ENCODE results near the gene NINJ1.
A peak's percentile ranks its signal among the peaks of the same experiment; 100 is the strongest.
"Not testable (repeated sequence)": the region's sequence is repeated elsewhere in the genome, so short reads cannot be mapped to it uniquely, and the experiment has no call there.

Gene NINJ1

GRCh38 chr9:93159601-93160471, 25.8 kb upstream of the NINJ1 start:
- peak; percentile 50 for DNase-seq (ENCODE audit: low read depth)

- no peak for DNase-seq (ENCODE audit: low read depth)
Measured at GRCh38 chr9:93156475-93157008, 22.5 kb upstream of the NINJ1 start.

DNA sequence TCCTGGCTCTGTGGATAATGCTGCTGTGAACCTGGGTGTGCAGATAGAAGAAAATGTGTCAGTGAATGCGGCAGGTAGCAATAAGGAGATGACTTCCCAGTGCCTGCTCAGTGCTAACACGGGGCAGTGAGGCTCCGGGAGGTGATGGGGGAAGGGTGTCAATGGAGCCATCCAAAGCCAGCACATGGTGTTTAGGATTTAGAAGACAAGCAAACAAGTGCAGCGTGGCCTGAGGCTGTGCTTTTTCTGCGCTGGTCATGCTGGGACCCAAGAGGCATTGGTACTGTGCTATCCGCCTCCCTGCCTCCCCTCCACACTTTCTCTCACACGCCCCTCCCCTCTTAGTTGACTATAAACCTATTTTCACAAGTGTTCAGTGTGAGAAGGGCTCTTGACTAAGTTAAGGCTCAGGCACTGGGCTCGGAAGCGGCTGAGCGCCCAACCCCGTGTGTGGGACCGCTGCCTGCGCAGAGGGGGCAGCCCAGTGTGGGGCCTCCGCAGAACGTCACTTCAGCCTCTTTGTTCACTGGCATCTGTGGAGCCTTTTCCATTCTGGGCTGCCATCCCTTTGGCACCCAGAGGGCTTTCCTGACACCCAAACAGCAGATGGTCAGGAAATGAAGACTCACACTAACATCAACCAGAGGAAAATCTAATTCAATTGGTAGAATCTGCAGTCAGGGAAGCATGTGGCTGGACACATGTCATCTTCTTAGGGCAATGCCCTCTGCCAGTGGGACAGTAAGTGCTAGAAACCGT, 21.8 kb upstream of the NINJ1 start:
- no peak for DNase-seq (ENCODE audit: low read depth)

DNA sequence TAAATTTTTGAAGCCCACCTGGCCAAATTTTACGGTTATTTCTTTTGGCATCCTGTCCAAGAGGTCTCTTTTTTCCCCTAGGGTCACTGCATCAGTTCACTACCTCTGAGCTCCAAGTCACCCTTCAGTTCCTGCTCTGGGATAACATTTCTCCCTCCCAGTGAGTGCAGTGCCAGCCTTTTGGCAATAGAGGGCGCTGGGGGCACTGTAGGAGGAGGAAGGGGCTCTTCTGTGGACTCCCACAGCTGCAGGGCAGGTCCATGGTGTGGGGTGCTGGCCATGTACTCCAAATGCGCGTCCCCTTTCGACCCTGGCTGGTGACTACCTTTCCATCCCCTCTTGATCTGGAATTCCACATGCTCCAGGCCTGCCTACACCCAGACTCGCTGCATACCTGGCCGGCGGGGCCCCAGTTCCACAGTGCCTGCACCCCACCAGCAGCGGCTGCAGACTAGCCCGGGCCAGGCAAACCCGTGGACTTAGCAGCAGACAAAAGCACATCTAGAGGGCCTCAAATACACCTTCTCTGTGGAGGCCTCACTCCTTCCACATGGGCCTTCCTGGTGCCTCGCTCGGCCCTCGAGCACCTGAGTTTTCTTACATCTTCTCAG, 20.3 kb upstream of the NINJ1 start:
- DNase-seq (ENCODE audit: low read depth): no peak

DNA sequence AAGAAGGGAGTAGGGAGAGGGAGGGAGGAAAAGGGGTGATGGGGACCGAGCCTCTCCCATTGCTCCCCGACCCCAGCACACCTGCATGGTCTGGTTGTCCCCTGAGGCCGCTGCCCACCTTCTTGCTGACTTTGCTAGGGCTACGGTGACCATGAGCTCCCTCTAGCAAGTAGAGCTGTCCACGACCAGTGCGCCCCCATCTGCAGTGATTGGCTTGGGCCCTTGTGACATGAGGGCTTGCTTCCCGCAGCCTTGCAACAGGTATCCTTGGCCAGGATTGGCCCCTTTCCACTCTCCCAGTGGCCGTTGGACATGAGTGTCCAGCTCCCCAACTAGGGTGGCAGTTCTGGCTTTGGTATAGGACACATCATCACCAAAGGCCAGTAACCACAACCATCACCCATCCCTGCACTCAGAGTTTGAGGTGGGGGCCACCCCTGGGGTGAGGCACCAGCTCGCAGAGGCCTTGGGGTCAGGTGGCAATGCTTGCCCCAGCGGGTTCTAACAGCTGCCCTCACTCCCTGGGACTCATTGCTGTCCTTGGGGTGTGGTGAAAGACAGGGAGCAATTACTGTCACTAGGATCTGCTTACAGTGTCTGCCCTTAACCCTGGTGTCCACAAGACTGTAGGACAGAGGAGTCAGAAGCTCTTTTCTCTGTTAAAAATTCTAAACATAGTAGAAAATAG, 17.2 kb upstream of the NINJ1 start:
- no peak for DNase-seq (ENCODE audit: low read depth)

GRCh38 chr9:93149361-93149760, 15.3 kb upstream of the NINJ1 start:
- DNase-seq (ENCODE audit: low read depth): no peak

- no peak for DNase-seq (ENCODE audit: low read depth)
Measured at GRCh38 chr9:93148721-93149120, 14.7 kb upstream of the NINJ1 start.

- DNase-seq (ENCODE audit: low read depth): no peak
Measured at GRCh38 chr9:93147632-93148031, 13.6 kb upstream of the NINJ1 start.

GRCh38 chr9:93146696-93147095, 12.6 kb upstream of the NINJ1 start:
- DNase-seq (ENCODE audit: low read depth): not testable (repeated sequence)

GRCh38 chr9:93143830-93144530, 9.9 kb upstream of the NINJ1 start:
- no peak for DNase-seq (ENCODE audit: low read depth)

GRCh38 chr9:93141771-93142483, 7.9 kb upstream of the NINJ1 start:
- DNase-seq (ENCODE audit: low read depth): no peak

- DNase-seq (ENCODE audit: low read depth): no peak
Measured at GRCh38 chr9:93139365-93140182, 5.5 kb upstream of the NINJ1 start.

DNA sequence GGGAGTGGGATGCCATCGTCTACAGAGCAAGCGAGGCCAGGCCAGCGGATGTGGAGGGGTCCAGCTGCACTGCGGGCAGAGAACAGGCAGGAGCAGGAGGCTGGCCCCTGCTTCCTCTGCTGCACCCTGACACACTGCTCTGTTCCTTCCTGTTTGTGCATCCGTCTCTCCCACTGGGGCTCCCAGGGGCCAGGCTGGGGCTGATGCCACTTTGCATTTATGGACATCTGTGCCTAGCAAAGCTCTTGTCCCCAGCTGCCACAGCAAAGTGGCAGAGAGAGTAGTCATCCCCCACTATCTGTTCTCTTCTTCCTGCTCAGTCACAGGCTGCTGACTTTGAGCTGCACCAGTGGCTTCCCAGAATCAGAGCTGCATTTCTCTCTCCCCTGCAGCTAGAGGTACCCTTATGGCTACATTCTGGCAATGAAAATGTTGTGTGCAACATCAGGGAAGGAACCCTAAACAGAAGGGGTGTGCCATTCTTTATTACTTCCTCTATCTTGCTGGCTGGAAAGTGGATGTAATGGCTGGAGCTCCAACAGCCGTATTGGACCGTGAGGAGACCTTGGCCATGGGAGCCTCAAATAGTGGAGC, 4.2 kb upstream of the NINJ1 start:
- DNase-seq (ENCODE audit: low read depth): no peak

- DNase-seq (ENCODE audit: low read depth): no peak
Measured at GRCh38 chr9:93137362-93137761, 3.3 kb upstream of the NINJ1 start.

GRCh38 chr9:93136011-93136440, 2.0 kb upstream of the NINJ1 start:
- no peak for DNase-seq (ENCODE audit: low read depth)

GRCh38 chr9:93134740-93135444, 841 bp upstream of the NINJ1 start:
- DNase-seq (ENCODE audit: low read depth): no peak

DNA sequence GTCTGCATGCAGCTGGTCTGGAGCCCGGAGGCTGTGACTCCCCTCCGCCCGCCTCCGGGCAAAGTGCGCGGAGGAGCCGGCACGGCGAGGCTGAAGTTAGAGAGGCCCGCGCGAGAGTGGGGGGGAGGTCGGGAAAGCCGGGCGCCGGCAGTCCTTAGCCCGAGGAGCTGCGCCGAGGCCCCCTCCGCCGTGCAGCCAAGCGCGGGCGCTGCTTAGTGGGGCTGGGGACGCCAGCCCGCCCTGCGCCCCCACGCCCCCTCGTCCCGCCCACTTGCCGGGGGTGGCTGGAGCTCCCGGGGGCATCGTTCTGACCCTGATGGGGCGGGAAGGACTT, 403 bp downstream of the NINJ1 start:
- DNase-seq (ENCODE audit: low read depth): peak; percentile 76

GRCh38 chr9:93132946-93133680, 938 bp downstream of the NINJ1 start:
- no peak for DNase-seq (ENCODE audit: low read depth)
